ENCODE results near the gene SPRR4.

Gene SPRR4, protein sequence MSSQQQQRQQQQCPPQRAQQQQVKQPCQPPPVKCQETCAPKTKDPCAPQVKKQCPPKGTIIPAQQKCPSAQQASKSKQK

DNA sequence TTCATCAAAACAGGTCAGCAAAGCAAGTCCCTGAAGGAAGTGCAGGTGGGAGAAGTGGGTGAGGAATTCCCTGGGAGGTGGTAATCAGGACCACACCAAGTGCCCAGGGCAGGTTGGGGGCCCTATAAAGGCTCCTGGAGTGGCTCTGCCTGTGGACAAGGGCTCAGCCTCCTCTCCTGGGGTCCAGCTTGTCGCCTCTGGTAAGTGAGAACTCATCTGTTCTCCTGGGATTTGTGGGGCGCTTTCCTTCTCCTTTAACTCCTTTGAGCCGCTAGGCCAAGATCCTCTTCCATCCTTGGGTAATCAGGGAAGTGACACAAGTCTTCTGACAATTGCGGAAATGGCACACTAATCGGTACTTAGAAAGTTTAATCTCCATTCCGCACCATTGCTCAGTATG, at the start of gene SPRR4:
TSS of gene SPRR4 (plus strand) at position 154 of the 400 bp plus-strand sequence. CDS start 1,243 bp downstream, outside the sequence.
- no peak for DNase-seq

DNA sequence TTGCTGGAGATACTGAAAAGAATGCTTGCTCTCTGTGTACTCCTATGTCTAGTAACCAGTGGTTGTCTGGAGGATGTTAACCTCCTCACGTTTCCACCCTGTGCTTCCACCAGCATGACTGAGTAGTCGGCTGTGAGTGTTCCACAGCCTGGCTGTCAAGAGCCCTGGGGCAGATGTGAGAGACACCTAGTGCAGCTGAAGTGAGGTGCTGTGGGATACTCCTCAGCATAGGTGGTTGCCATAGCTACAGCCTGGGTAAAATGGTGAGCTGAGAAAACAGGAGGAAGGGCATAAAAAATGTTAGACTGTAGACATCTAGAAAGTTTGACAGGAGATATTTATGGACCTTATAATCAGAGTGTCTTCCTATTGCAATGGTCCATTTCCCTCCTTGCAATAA, 46.3 kb upstream of the SPRR4 start:
- DNase-seq: no peak

DNA sequence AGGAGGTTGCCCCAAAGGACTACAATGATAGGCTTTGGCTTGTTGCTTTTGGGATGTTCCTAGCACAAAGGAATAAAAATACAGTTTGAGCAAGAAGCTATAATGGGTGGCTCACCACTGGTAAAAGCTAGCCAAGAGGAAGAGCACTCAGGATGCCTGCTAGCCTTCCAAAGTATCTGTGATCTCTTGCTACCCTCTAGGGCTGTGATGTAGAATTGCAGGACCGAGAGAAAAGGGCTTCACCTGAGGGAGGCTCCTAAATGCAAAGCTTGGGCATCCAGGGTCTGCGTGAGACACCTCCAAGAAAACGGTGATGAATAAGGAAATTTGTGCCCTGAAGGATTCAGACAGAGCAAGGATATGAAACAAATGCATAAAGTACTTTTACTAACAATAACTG, 44.4 kb upstream of the SPRR4 start:
- DNase-seq: no peak

DNA sequence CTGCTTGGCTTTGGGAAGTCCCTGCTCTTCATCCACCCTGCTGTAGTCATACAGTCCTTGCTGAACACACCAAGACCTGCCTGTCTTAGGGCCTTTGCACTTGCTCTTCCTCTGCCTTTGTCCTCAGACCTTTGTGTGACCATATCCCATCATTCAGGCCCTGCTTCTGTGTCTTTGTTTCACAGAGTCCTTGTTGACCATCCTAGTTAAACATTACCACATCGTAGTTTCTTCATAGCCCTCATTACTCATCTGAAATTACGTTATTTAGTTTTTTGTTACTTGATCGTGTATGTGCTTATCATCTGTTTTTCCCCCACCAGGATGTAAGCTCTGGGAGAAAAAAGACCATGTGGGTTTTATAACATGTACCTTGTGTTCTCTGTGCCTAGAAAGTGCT, 41.8 kb upstream of the SPRR4 start:
- no peak for DNase-seq

DNA sequence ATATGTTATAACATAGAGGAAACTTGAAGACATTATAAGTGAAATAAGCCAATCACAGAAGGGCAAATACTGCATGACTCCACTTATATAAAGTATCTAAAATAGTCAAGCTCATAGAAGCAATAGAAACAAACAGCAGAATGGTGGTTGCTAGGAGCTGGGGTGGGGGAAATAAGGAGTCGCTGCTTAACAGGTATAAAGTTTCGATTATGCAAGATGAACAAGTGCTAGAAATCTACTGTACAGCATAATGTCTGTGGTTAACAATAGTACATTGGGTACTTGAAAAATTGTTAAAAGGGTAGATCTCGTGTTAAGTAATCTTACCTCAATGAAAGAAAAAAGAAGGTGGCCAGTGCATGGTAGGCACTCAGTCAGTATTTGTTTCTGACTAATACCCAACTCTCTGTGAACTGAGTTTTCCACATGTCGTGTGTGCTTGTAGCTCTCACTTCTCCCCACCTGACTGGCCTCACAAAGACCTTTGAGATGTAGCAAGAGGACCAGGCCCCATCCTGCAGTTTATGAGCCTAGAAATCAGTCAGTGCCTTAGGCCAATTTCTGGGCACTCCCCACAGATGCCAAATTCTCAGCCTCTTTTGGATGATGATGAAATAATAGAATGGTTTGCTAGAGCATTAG, 38.2 kb upstream of the SPRR4 start:
- DNase-seq: no peak

DNA sequence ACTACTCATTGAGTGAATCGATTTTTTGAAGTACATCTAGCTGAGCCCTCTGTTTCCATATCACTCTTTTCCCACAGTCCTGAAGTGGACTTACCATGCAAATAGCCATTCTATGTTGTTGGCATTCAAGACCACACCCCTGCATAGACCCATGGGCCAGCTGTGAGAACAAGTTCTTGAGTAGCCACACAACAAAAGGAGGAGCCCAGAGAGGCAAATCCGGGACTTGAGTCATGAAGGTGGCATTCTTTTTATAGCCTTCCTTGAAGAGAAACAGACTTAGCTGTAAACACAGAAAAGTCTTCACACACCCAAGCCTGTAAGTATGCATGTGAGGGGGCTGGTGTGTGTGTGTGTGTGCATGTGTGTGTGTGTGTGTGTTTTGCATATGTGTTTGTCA, 37.3 kb upstream of the SPRR4 start:
- DNase-seq: no peak

DNA sequence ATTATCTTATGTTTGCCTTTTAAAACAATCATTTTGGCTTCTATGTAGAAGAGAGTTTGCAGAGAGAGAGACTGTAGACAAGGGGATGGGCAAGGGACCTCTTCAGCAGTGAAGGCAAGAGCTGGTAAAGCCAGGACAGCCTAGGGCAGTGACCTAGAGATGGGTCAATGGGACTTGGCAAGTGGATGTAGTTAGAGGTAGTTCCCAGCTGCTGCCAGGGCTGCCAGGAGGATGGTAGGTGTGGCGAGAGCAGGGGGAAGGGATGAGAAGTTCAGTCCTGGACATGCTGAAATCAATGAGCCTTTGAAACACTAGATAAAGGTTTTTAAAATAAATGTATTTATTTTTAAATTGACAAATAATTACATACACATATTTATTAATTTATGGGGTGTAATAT, 29.8 kb upstream of the SPRR4 start:
- DNase-seq: no peak

DNA sequence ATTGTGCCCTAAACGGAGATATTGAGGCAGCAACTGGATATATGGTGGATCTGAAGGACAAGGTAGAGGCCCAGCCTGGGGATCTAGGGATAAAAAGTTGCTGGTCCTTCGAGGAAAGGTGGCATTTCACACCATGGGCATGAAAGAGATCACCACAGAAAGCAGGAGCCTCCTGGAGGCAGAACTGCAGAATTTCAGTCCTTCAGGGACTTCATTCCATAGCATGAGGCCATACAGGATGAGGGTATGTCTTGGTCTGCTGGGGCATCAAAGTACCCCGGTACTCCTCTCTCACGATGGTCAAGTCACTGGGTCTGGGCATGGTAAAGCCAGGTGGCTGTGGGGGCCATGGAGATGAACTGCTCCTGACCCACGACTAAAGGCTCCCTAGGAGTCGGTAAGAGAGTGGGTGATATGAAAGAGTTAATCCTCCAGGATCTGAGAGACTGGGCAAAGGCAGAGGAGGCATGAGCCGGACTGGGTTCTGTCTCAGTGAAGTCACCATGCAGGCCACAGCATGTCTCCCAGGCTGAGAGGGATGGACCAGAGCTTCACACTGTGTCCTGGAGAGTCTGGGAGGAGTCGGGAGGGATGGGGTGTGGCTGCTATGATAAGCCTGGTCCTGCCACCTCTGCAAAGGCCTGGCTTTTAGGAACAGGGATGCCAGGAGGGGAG, 29.3 kb upstream of the SPRR4 start:
- no peak for DNase-seq

DNA sequence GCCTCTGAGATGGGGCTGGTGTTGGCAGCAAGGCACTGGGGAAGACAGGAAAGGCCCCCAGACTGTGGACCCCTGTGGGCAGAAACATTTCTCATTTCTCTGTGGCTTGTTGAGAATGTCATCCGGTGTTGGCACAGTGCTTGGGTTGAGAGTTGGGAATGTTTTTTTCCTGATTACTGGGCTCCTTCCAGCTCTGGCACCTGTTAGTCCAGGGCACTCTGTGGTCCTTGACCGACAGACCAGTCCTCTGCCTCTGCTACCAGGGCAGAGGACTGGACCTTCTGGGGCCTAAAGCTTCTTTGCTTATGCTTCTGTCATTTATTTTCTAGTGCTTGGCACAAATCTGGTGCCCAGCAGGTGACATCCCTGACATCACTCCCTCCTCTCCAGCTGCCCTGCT, 28.3 kb upstream of the SPRR4 start:
- DNase-seq: no peak

DNA sequence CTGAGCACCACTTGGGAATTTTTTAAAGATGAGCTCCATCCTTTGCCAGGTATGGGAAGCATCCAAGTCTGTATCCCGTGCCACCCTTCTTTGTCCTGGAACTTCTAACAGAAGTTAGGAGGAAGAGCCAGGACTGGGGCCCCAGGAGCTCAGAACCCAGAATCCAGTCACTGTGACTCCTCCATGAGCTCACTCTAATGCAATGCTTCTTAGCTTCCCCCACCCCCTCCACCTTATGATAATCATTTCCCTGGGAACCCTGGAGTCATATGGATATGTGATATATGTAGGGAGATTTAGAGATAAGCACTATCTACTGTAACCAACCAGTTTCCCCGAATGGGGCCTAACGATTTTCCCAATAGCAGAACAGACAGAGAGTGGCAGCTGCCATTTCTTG, 24.2 kb upstream of the SPRR4 start:
- DNase-seq: no peak

DNA sequence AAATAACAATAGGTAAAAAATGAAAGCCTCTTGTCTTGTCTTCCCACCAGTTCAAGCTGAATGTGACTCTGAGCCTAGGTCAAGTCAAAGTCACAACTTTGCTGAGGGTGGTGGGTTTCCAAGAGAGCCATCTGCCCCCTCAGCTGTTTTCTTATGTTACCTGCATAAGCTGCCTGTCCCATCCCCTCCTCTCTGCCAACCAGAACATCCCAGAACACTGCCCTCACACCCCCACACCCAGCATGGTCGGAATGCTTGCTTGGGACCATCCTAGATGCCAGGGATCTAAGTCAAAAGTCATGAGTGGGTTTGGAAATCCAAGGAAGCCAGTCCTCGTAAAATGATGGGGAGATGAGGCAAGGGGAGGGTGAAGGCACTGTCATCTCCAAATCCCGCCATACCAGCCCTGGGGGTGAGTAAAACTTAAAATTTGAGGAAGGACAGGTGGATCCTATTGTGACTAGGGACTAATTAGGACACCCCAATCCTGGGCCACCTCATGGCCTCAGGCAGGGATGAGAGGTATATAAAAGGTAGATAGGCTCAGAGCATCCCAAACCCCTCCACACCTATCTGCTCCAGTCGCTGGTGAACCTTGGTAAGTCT, 23.7 kb upstream of the SPRR4 start, which contains the start of gene SPRR5:
TSS of gene SPRR5 (plus strand) at position 556 of the 606 bp plus-strand sequence. CDS start 1,349 bp downstream, outside the sequence.
- DNase-seq: no peak

DNA sequence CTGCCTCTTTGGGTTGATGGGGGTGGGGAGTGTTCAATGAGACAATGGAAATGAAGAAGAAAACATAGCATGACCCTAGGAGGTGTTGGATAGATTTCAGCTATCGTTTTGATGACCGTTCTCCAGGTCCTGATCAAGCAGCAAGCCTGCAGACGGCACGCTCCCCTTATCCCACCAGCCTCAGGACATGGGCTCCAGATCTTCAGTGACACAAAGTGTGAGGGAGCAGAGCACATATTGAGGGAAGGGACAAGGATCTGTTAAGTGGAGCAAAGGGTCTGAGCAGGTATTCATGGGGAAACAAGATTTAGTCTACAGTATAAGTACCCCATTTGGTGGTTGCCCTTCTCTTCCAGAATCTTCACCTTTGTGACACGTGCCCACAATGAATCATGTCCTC, 18.7 kb upstream of the SPRR4 start:
- DNase-seq: no peak

DNA sequence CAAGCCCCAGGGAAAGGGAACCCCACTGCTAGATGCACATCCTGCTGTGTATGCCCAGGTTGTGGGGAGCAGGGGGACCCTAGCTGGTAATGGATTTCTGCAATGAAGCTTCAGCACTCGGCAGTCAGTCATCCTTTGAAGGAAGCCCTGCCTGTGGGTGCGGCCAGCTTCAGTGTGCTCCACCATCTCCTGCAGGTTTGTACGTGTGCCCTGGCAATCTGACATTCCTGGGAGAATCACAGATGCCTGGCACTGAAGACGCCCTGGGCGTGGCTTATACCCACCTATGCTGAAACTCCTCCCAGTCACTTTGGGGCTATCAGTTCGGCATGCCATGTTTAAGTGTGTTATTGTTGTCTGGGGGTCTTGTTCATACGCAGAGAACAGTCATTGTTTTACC, 16.7 kb upstream of the SPRR4 start:
- no peak for DNase-seq

DNA sequence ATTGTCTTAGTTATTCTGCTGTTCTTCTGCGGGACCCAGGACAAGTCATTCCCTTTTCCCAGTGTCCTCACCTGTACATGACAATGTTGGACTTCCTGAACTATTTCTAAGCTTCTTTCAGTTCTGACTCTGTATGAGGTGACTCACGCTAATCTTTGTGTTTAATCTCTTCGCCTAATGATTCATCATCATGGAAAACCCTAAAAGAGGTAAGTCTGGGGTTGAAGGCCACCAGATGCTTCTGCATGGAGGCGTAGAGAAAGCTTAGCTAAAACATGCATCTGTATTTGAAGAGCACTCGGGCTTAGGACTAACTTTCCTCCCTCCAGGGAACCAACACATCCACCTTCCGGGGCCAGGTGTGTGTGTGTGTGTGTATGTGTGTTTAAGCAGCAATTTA, 16.0 kb upstream of the SPRR4 start:
- DNase-seq: no peak

DNA sequence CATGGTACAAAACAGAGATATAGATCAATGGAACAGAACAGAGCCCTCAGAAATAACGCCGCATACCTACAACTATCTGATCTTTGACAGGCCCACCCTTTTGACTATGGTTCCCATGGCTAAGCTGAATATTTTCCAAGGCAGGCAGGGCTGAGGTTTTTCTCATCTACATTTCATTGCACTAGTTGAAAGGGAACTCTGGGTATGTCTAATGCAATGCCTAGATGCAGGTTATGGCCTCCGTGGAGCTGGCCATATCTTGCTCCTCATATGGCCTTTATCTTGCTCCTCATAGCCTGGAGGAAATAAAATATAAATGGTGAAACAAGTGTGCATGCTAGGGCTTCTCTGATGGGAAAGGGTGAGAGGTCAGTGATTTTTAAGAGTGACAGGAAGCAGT, 12.9 kb upstream of the SPRR4 start:
- no peak for DNase-seq

DNA sequence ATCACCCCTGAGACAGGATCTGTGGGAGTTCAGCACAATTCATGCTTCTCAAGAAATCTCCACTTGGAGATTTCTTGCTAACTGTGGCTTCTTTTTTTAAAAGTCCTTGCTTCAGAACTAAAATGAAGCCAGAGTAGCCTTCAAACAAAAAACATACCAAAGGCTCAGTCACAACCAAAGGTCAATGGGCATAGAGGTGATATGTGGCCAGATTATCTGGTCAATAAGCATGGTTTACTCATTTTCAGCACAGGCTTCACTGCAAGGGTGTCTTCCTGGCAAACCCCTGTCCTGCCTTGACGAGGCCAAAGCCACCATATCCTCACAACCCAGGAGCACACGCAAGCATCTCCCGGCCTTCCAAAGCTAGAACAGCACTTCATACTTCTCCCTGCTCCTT, 11.2 kb upstream of the SPRR4 start:
- no peak for DNase-seq

DNA sequence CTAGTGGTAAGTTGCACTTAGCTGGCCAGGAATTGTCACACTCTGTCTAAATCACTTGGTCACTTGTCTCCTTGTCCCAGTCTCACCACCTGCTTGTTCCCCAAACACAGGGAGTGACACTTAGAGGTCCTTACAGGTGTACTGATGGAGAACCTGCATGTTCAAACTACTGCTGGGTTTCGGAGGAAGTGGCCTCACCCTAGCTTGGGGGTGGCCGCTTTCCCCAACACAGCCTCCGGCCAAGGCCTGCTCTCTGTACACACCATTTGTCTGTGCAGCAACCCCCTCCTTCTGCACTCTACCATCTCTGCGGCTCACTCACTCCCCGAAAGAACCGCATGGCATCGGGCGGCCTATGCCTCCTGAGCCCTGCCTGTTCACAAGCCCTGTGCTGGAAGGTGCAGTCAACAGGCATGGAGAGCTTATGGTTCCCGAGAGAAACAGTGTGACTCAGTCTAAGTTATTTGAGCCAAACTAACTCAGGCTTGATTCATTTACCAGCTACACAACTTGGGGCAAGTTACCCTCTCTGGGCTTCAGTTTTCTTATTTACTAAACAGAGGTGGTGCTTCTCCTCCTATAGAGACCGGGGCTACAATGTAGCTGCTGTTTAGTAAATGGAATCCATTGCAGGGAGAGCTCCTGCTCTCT, 10.5 kb upstream of the SPRR4 start:
- DNase-seq: no peak

DNA sequence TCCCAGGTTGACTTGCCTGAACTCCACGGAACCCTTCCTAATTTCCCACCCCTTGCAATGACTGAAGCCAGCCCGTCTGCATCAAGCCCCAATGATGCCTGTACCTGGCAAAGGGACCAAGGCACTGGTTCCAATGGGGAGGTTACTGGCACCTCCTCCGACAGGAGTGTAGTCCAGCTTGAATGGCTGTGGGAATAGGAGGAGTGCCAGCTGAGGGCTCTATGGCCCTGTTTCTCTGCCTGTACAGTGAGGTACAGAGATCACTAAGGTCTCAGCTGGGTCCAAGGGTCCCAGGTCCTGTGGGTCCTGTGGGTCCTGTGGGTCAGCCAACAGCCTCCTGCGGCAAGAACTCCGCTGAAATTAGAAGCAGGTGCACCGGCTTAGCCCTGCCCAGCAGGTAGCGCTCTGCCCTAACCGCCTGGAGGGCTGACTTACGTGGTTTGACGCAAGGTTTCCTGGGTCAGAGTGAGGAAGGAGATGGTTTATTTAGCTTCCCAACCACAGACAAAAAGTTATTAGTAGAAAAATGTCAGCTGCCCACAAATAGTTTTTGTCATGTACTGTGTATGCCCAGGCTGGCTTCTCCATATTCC, 9.9 kb upstream of the SPRR4 start:
- DNase-seq: peak; percentile 37

DNA sequence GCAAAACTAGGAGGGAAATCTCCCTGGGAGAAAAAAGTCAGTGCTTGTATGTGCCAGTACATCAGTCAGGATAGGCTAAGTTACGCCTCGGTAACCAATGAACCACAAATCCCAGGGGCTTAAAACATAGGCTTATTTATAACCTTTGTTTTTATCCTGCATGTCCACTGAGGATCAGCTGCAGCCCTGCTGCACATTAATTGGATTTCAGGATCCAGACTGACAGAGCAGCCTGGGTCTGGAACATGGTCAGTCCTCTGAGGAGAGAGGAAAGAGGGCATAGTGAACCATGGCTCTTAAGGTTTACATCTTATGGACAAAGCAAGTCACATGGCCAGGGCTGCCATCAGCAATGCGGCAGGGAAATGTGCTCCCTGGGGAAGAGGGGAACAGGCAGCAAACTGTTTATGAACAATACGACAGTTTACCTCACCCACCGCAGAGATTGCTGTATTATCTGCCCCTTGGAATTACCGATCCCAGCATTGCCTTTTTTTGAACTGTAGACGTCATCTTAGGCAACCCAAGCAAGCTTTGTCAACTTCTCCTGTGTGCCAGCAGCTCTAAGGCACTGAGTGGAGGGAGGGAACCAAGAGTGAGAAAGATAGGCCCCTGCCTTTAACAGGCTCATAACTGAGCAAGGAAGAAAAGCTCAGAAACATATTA, 9.1 kb upstream of the SPRR4 start:
- DNase-seq: no peak

DNA sequence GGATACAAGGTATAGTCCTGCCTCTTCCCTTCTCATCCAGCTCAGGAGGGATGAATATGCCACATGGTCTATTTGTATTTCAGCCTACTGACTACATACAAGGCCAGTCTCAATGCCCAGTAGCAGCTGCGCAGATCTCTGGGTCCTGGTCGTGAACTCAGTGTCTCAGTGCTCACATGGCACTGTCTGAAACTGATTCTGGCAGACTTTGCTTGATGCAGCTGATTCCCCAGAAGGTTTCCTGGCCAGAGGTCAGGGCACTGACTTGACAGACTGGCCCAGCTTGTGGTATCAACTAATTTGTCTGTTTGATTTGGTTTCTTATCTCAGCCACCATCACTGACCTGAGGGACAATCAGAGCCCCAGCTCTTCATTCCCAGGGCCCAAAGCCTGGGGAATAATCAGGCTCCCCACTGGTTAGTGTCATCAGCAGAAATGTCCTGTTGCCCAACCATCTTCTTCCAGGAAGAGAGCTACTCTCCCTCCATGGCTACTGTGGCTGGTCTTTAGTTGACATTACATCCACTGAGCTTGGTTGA, 7.5 kb upstream of the SPRR4 start:
- no peak for DNase-seq

DNA sequence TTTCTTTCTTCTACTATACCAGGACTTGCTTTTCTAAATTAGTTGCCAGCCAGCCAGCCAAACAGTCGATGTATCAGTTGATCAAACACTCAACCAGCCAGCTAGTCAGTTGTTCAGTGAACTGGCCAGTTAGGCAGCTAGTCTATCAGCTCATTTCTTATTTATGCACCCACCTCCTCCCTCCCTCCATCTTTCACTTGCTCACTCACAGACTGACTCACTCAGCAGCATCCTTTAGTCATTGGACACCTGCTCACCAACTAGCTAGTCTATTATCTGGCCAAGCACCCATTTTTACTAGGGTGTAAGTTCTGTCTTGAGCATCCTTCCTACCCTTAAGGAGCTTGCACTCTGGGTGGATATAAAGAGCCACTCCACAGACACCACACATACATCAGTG, 5.9 kb upstream of the SPRR4 start:
- no peak for DNase-seq

DNA sequence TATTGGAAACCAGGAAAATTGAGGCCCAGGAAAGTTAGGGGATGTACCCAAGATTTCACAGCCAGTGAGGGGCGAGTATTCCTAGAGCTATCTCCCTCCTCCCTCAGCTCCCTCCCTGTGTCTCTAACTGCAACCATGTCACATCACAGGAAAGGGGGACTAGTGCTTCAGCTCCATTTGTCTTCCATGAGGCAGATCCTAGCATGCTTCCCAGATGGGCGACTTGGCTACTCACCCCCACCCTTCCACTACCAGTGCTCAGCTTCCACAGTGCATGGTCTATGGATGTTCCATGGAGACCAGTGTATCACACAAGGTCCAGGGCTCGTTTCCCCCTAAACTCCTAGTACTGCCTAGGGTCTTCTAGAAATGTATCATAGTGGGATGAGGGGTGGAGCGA, 4.6 kb upstream of the SPRR4 start:
- DNase-seq: no peak

DNA sequence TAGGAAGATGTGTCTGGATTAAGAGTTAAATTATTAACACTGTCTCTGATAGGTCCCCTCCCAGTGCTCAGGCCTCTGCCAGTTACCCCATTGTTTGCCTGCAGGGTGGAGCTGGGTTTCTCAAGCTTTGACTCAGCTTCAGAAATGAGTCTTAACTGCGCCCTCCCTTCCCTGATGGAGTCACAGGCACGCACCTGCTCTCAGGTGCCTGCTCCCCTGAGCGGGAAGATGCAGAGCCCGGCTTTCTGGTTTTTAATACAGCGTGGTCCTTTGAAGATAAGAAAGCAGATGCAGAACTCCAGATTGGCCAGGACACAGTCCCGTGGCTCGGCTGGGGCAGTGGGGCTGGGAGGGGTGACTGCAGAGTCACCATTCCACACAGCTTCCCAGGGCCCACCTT, 3.2 kb upstream of the SPRR4 start:
- DNase-seq: no peak
